Measurements from ENCODE around the gene VWC2. TPM values are rescaled to one million over a fixed set of nuclear protein-coding genes. Genes with fewer than 3 reads are reported as not detected.

Gene VWC2
- total RNA-seq, 2 donors from 2014 or later = not detected

GRCh38 chr7:49766966-49767365, 6.5 kb upstream of the VWC2 start:
- intact Hi-C loops (cut with DNase I) = no loop called here
- 92 to 95% methylated on average over 1 of the region's 1 CpG for WGBS, 2 donors
- TF ChIP-seq POLR2A (IDR thresholded peaks at IDR 0.05) = no peak
- TF ChIP-seq, protein P1, sequence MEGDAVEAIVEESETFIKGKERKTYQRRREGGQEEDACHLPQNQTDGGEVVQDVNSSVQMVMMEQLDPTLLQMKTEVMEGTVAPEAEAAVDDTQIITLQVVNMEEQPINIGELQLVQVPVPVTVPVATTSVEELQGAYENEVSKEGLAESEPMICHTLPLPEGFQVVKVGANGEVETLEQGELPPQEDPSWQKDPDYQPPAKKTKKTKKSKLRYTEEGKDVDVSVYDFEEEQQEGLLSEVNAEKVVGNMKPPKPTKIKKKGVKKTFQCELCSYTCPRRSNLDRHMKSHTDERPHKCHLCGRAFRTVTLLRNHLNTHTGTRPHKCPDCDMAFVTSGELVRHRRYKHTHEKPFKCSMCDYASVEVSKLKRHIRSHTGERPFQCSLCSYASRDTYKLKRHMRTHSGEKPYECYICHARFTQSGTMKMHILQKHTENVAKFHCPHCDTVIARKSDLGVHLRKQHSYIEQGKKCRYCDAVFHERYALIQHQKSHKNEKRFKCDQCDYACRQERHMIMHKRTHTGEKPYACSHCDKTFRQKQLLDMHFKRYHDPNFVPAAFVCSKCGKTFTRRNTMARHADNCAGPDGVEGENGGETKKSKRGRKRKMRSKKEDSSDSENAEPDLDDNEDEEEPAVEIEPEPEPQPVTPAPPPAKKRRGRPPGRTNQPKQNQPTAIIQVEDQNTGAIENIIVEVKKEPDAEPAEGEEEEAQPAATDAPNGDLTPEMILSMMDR (IDR thresholded peaks at IDR 0.05) = no peak

DNA sequence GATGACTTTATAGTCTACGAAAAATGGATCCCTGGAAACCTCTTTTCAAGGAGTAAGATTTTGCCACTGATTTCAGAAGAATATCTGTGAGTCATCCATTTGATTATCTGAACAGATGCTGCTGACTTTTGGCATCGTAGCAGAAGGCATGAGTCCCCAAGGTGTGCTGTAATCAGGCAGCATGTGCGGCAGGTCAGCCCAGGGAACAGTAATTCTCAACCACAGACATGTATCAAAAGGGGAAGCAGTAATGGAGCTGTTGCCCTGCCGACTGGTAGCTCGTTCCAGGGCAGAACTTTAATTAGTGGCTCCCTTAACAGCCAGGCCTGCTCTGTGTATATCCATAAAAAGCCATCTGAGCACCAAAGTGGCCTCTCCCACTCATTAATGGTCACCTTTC, 5.7 kb upstream of the VWC2 start:
- ATAC-seq (no peak), DNase-seq (no peak)
- WGBS, 2 donors = 77 to 90% methylated on average over 5 of the region's 5 CpGs
- intact Hi-C loops (cut with DNase I) = no loop called here
- Histone ChIP-seq H3K4me3 (no peak overlapping the region), H3K4me1 (peaks cover 3% of the 10 kb centered on the region), H3K9me3 (no peaks in the 10 kb centered on the region), H3K36me3 (replicated peaks in 1 of 2; ENCODE audit: insufficient read depth in 1 of 2, low read depth in 2 of 2) (no peaks in the 10 kb centered on the region), H3K27ac (no peak overlapping the region), H3K27me3 (no peaks in the 10 kb centered on the region)
- TF ChIP-seq, protein P1 (IDR thresholded peaks at IDR 0.05) = no peak
- no peak for TF ChIP-seq POLR2A (IDR thresholded peaks at IDR 0.05)

More at GRCh38 chr7:49766966-49767365, 6.5 kb upstream of the VWC2 start:
- Histone ChIP-seq H3K9me3 (no peaks in the 10 kb centered on the region), H3K4me1 (no peaks in the 10 kb centered on the region), H3K4me3 (no peak overlapping the region), H3K36me3 (replicated peaks in 1 of 2; ENCODE audit: insufficient read depth in 1 of 2, low read depth in 2 of 2) (no peaks in the 10 kb centered on the region), H3K27ac (no peak overlapping the region), H3K27me3 (no peaks in the 10 kb centered on the region)
- no peak for DNase-seq
- no peak for ATAC-seq

DNA sequence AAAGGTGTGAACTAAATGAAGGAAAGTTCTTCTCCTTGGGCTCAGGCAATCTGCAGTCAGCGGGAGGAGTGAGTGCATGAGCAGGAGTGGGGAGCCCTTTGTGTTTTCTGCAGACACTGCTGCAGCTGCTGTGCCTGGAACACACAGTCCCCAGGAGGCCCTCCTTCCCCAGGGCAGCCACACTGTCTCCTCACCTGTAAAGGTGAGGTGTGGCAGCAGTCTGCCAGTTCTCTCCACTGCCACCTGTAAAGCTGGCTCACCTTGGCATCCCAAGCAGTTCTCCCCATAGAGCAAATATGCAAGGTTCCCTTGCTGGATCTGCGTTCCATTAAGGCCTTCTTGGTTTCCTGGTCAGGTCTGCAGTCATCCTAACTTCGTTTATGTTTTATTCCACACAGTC, 5.2 kb upstream of the VWC2 start:
- no peak for DNase-seq
- WGBS, 2 donors = 64 to 72% methylated on average over 2 to 3 of the region's 3 CpGs
- Histone ChIP-seq H3K9me3 (no peaks in the 10 kb centered on the region), H3K4me3 (no peak overlapping the region), H3K27me3 (no peaks in the 10 kb centered on the region), H3K36me3 (replicated peaks in 1 of 2; ENCODE audit: insufficient read depth in 1 of 2, low read depth in 2 of 2) (no peaks in the 10 kb centered on the region), H3K27ac (no peak overlapping the region), H3K4me1 (peaks cover 9% of the 10 kb centered on the region)
- ATAC-seq = no peak
- TF ChIP-seq, protein P1 (IDR thresholded peaks at IDR 0.05) = no peak
- no peak for TF ChIP-seq POLR2A (IDR thresholded peaks at IDR 0.05)
- intact Hi-C loops (cut with DNase I) = no loop called here

- H3K27ac ChIP-seq = no peak overlapping the region
- DNase-seq (no peak), ATAC-seq (no peak)
- H3K36me3 ChIP-seq (replicated peaks in 1 of 2; ENCODE audit: insufficient read depth in 1 of 2, low read depth in 2 of 2) = no peaks in the 10 kb centered on the region
- no peak overlapping the region for H3K4me3 ChIP-seq
- H3K4me1 ChIP-seq = peaks cover 15% of the 10 kb centered on the region
- WGBS, 2 donors = 62 to 71% methylated on average over 3 of the region's 3 CpGs
- H3K9me3 ChIP-seq = no peaks in the 10 kb centered on the region
- H3K27me3 ChIP-seq = peaks cover 0 to under 1% of the 10 kb centered on the region in 2 donors
- intact Hi-C loops (cut with DNase I) = no loop called here
- TF ChIP-seq POLR2A (IDR thresholded peaks at IDR 0.05) = no peak
- TF ChIP-seq, protein P1 (IDR thresholded peaks at IDR 0.05) = no peak
These were observed 4.6 kb upstream of the VWC2 start for GRCh38 chr7:49768835-49769234.

- no peaks in the 10 kb centered on the region for H3K36me3 ChIP-seq (replicated peaks in 1 of 2; ENCODE audit: insufficient read depth in 1 of 2, low read depth in 2 of 2)
- no peak for DNase-seq
- no peak for ATAC-seq
- no peak overlapping the region for H3K27ac ChIP-seq
- peaks cover 0 to 6% of the 10 kb centered on the region in 2 donors for H3K27me3 ChIP-seq
- peaks cover 20% of the 10 kb centered on the region for H3K4me1 ChIP-seq
- no peaks in the 10 kb centered on the region for H3K9me3 ChIP-seq
- H3K4me3 ChIP-seq = no peak overlapping the region
- TF ChIP-seq, protein P1 (IDR thresholded peaks at IDR 0.05) = no peak
- no peak for TF ChIP-seq POLR2A (IDR thresholded peaks at IDR 0.05)
- intact Hi-C loops (cut with DNase I) = no loop called here
These were observed 4.1 kb upstream of the VWC2 start for GRCh38 chr7:49769285-49769857.

All from body of pancreas (tissue), 4 donors.